GM19468 (cell line): ENCODE data around the gene MYH3.

Experiments
- ATAC-seq: cut with Tn5 transposase; IDR thresholded peaks from one replicate; pipeline ENCODE4 v1.9.1; 2021; ENCODE audit warnings: mild to moderate bottlenecking, moderate library complexity, moderate number of reproducible peaks; ENCODE audit not compliant: unreplicated experiment; ENCODE audit errors: extremely low read depth

Gene MYH3

DNA sequence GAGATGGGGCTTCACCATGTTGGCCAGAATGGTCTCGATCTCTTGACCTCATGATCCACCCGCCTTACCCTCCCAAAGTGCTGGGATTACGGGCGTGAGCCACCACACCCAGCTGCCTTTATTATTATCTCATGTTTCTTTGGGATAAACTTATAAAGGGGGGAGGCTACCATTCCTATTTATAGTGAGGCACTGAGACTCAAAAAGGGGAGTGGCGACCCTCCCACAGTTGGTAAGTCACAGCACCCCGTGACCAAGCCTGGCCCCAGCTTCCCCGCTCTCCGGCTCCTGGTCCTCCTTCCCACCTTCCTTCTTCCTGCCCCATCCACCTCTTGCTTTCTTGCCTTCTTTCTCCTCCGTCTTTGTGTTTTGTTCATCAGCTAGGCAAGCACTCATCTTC is 5.2 kb downstream of the MYH3 start:
- ATAC-seq, result no peak

DNA sequence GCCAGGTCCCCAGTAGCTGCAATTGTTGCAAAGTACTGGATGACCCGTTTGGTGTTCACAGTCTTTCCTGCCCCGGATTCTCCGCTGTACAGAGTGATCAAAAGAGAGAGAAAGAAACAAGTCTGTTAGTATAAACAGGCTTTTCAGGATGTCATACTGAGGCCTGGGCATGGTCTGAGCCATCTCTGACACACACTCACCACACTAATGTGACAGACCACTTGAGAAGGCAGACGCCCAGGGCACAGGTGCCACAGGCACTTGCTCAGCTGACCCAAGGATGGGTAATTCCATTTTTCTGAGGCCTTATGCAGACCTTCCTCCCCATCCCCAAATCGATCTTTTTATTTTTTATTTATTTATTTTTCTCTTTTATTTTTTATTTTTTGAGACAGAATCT is 7.5 kb downstream of the MYH3 start:
- no peak for ATAC-seq

DNA sequence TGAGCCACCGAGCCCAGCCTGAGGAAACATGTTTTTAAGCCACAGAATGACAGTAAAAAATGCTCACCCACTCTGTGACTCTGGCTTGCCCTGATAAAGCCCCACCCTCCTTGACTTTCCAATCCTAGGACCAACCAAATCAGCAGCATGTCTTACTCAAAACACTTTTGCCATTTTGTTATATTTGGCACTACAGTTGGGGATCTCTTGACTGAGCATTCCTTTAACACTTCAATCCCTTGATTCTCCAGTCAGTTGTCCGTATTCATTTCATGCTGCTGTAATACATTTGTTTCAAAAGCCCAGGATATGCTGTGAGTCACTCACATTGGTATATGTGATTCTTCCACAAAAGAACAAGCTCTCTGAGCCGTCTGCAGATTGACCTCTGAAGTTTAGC is 8.2 kb downstream of the MYH3 start:
- no peak for ATAC-seq

DNA sequence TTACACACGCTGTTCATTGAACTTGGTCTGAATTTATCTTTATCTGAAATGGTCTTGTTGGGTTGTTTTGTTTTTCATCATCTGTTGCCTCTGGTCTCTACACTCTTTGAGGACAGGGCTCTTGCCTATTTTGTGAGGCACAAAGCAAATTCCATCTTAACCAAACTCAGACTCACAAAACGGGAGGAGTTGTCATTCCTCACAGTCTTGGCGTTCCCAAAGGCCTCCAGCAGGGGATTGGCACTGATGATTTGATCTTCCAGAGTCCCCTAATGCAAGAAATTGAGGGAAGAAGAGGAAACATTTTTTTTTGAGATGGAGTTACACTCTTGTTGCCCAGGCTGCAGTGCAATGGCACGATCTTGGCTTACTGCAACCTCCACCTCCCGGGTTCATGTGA is 8.7 kb downstream of the MYH3 start:
- ATAC-seq, result no peak

DNA sequence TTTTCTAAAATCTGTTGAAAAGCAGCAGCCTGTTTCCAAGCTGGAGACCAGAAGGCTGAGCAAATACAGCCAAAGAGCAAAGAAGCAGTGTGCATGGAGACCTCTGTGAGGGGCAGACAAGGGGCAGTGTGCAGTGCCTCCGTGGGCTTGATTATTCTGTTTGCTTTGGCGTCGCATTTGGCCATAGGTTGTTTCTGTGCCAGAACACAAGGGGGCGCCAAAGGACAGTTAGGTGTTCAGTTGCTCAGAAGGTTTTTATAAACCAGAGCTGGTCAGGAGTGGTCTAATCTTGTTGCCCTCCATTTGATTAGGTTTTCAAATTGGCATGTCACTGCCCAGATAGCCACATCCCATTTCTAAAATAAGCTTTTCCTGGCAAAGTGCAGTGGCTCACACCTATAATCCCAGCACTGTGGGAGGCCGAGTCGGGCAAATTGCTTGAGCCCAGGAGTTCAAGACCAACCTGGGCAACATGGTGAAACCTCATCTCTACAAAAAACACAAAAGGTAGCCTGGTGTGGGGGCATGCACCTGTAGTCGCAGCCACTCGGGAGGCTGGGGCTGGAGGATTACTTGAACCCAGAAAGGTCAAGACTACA is 10.6 kb downstream of the MYH3 start:
- no peak for ATAC-seq

DNA sequence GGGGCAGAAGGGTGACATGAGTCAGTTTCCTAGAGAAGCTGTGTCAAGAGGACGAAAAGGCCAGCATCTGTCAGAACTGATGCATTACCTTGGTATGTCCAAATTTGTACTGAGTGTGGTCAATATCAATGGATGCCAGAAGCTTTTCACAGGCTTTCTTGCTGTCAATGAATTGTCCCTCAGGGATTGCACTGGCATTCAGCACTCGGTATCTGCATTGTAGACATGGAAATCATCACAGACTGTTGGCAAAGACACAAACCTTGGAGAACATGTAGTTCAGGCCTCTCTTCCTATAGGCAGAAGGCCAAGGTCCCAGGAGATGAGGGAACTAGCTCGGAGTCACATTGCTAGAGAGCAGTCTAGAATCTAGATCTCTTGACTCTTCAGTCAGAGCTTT is 16.6 kb downstream of the MYH3 start:
- no peak for ATAC-seq

DNA sequence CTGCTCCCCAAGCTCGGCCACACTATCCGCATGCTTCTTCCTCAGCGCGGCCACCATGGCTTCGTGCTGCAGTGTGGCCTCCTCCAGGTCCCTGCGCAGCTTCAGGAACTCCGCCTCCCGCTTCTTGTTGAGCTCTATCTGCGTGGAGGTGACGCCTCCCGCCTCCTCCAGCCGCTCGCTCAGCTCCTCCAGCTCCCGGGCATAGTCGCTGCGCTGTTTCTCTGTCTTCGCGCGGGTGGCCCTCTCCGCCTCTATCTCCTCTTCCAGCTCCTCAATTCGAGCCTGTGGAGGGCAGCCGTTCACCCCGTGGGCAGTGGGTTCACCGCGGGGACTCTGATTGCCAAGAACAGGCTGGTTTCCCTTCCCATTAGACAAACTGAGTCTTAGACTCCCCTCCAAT is 19.0 kb downstream of the MYH3 start:
- no peak for ATAC-seq

DNA sequence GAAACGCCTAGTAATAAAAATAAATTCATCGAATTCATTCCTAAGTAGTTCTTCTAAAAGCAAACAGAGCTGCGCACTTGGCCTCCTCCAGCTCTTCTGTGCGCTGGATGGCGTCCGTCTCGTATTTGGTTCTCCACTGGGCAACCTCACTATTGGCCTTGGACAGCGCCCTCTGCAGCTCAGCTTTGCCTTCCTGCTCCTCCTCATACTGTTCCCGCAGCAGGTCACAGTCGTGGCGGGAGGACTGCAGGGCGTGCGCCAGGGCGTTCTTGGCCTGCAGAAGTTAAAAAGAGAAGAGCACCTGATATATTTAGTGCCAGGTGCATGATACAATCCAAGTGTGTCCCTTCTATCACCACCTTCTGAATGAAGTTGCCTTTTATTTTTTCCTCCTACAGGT is 21.8 kb downstream of the MYH3 start:
- ATAC-seq, result no peak

DNA sequence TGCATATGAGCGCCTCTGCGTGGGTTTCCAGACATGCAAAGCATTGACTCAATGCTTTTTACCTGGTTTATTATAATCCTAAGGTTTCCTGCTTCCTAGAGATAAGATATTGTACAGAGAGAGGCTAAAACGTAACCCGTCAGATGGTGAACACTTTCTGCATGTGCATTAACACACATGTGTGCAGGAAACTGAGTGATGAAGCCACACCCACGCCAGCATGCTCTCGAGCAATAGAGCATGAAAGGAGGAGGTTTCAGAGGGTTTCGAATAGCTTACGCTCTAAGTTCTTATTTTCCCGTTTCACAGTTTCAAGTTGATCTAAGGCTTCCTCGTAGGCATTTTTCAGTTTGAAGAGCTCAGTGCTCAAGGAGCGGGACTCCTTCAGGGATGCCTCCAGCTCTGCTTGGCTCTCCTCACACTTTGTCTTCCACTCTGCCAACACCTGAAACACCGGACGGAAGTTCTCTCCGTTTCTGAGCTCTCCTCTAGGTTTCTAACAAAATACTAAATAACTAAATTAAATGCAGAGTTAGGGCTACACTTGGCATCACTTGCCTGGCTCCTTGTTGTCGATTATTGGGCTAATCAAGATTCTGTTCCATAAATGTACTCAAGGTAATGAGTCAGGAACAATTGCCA is 23.2 kb downstream of the MYH3 start:
- ATAC-seq, result peak; percentile 87

DNA sequence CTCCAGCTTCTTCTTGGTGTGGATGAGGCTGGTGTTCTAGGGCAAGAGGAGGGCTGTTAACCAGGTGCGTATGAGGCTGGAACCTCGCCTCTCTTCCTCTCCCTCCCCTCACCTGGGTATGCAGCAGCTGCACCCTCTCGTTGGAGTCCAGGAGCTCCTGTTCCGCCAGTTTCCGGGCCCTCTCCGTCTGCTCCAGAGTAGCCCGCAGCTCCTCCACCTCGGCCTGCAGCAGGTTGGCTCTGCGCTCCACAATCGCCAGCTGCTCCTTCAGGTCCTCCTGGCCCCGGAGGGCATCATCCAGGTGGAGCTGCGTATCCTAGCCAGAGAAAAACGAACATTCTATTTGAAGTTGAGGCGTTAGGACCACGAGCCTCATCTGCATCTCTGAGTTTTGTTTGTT is 25.4 kb downstream of the MYH3 start:
- ATAC-seq, result no peak

DNA sequence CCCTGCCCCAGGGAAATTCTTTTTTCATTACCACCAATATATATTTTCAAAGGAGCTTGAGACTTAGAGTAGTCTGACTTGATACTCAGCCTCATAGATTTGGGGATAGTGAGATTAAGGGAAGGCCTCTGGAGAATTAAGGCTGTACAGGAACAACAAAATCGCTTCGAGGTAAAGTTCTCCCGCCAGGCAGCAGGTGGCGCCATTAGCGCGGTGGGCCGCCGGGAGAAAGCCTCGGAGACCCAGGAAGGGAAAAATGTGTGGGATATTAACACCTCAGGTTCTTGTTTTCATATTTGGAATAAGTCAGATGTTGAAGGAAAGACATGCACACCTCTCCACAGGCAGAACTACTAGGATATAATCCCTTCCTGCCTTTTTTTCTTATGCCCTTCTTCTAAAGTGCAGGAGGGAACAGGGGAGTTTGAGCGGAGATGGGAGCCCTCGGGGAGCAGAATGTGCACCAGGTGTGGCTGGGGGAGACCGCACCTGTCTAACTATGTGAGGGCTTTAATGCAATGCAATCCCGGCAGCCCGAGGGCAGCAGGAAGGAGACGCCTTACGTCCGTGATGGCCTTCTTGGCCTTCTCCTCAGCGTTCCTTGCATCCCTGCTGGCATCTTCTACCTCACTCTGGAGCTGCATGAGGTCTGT is 25.9 kb downstream of the MYH3 start:
- ATAC-seq, result no peak

DNA sequence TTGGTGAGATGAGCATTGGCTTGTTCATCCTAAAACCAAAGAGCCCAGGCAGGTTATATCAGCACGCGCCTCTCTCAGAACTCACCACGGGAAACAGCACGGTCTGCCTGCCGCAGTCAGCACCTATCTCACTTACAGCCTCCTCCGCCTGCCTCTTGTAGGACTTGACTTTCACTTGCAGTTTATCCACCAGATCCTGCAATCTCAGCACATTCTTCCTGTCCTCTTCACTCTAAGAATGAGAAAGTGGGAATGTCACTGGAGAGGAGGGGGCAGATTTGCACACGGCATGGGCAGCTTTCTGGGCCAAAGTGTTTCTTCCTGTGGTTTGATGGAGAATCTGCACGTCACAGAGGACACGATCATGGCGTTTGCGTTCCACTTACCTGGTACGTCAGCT is 27.4 kb downstream of the MYH3 start:
- ATAC-seq, result no peak

DNA sequence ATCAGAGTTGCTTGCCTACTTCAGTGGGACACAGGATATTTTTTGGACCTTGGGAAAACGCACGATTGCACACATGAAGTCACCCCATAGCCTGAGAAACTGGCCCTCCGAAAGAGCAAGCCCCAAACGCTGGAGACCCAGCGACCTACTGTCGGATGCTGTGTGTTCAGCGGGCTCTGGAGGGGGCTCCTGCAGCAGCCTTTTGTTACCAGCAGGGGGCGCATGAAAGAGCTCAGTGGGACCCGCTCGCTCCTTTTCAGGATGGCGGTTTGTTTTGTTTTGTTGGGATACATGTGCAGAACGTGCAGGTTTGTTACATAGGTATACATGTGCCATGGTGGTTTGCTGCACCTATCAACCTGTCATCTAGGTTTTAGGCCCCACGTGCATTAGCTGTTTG is 28.4 kb downstream of the MYH3 start:
- ATAC-seq, result no peak

DNA sequence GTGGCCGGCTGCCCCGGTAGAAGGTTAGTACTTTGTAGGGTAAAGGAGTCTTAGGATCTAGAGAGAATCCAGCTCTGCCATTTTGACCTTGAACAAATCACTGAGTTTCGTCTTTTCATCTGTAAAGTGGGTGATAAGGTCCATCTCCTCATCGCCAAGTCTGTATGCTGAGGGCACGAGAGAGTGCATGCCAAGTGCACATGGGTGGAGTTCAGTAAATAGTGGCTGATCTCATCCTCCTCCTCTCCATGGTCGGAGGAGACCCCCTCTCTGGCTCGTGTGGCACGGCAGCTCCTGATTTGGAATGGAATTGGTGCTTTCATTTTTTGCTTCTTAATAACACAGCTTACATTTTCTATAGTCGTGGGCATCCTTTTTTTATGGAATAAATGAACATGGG is 30.7 kb downstream of the MYH3 start:
- ATAC-seq, result no peak

DNA sequence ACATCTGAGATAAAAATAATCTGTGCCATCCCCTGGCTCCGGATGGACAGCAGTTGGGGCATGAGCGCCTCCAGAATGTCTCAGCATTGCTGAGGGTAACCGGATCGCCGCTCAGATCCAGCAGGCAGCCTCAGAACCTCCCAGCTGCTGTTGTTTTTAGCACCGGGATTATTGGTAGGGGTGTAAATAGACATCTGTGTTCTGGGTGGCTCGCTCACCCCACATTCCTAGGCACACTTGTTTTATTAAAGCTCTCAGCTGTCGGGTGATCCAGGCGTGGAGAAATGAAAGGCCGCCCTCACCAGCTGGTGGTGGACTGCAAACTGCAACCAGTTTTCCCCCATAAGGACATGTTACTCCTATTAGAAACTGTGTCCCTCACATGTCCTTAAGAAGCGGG is 32.1 kb downstream of the MYH3 start:
- ATAC-seq, result no peak

DNA sequence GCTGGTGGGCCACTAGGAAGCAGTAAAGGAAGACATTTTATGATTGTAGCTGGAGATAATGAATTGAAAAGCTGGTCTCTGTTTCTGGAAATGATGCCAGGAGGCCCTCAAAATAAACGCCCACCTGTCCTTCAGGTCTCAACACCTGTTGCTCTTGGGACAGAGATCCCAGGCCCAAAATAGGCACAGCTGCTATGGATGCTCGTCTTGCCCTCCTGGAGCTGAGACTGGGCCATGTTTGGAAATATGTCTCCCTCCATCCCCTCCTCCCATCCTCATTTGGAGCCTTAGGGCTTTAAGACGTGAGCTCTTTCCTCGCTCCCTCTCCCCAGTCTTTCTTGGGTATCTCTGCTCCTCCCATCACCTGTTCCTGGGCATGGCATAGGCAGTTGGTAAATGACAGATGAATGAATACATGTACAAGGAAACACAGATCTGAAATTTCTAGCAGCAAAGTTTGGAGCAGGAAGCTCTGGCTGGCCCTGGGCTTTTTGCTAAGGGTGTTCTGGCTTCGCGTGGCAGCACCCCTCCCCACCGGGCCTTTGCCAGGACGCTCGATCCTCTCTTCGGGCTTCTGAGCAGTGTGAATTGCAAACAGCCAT is 33.3 kb downstream of the MYH3 start:
- ATAC-seq, result no peak

DNA sequence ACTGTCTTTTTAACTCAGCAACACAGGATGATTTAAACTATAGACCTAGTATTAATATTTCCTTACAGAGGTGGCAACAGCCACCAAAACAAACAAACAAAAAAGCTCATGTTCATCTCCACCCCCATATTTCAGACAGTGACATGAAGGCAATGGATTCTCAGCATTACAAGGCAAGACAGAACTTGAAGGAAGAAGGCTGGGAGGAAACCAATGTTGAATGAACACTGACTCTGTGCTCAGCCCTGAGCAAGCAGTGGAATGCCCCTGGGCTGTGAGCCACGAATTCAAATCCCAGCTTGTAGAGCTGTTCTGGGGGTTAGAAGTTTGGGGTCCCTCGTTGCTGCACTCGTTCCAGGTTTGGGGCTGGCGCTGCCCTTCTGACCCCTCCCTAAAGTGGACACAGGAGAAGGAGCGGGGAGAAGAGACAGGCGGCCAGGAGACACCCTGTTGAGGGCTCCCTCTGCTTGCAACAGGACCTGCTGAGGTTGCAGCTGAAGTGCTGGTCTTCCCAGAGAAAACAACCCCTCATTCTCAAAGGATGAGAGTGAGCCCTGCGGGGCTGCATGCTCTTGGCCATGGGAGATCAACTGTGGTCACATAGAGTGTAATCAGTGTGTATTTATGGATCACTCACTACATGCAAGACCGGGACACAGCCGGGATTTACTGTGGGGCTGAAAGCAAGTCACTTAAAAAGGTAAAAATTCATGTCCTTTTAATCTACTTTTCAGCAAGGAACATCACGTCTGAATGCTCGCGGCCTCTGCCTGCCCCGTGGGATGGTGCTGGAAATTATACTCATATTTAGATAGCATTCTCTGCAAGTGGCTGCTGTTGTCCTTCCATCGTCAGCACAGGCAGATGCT is 34.3 kb downstream of the MYH3 start:
- ATAC-seq, result no peak

DNA sequence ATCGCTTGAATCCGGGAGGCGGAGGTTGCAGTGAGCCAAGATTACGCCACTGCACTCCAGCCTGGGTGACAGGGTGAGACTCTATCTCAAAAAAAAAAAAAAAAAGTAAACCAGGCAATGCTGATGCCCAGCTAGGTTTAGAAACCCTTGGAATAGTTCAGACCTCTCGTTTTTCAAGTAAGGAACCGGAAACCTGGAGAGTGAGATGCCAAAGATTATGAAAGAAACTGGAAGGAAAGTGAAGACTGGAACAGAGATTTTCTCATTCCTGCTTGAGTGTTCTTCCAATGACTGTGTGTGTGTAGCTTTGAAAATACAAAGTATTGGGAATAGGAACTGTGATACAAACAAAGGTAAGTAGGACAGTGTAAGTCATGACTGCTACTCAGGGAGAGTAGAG is 35.7 kb downstream of the MYH3 start:
- no peak for ATAC-seq

DNA sequence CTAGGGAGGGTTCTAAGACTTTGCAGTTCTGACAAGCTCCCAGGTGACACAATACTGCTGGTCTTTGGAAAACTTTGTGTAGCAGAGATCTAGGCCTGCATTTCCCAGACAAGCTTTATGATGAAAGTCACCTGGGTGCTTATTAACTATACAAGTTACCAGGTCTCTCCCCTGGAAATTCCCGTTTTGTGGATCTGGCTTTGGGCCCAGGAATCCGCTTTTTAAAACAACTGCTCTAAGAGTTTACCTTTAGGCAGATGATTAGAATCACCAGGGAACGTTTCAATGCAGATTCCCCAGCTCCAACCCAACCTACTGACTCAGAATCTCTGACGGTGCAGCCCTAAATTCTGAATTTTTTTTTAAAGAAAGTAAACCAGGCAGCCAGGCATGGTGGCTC is 36.3 kb downstream of the MYH3 start:
- no peak for ATAC-seq

DNA sequence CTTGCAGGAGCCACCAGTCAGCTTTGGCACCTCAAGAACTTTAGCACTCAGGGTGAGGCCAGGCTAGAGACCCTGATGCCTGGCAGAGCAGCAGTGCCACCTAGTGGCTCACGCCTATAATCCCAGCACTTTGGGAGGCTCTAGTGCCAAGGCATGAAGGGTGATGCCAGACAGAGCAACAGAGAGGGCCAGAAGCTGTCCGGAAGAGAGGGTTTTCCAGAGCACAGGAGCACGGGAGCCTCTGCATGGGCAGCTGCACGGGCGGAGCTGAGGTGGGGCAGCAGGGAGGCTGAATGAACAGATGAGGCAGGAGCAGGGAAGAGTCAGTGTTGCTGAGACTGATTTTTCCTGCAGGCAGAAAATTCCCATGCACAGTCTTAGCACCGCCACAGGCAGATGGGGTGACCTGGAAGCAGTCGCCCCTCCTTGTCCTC is 38.9 kb downstream of the MYH3 start:
- ATAC-seq, result peak; percentile 73

DNA sequence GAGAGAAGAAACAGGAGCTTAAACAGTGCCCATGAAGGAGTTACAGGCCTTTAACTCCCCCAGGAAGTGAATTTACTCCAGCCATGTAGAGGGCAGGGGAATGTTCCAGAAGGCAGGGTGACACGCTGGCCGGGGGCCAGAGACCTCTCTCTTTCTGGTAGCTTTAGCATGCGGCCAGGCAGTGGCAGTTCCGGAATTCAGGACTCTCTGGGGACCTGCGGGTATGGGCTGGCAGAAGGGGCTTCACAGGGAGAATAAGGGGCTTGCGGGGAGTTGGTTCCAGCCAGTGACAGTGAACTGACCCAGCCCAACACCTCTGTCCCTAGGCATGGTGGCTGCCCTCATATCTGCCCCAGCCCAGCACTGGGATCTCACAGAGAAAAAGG is 40.0 kb downstream of the MYH3 start:
- no peak for ATAC-seq
